HG03432 (cell line): Measurements from ENCODE around the gene TRIM71.
"Not testable (repeated sequence)": the region's sequence is repeated elsewhere in the genome, so short reads cannot be mapped to it uniquely, and the experiment has no call there.

Source experiments
- ATAC-seq: cut with Tn5 transposase; IDR thresholded peaks from one replicate; pipeline ENCODE4 v1.9.1; 2021; ENCODE audit warnings: mild to moderate bottlenecking, moderate library complexity; ENCODE audit not compliant: unreplicated experiment

The TRIM71 gene

GRCh38 chr3:32819551-32820348 is 2.0 kb downstream of the TRIM71 start:
- no peak for ATAC-seq

DNA sequence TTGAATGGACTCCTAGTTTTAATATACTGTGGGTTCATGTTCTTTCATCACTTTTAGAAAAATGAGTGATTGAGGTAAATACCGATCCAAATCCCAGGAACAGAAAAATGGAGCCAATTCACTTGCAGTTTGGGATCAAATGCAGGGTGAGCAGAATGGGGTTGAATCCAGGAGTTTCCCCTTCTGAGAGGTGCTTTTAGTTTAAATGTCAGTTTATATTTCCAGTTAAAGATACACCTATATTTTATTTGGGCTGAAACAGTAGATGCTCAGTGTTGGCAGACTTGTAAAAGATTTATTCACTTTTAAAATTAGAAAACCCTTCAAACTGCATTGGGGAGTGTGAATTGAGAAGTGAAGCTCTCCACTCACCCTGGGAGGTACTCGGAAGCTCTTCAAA is 2.6 kb downstream of the TRIM71 start:
- no peak for ATAC-seq

DNA sequence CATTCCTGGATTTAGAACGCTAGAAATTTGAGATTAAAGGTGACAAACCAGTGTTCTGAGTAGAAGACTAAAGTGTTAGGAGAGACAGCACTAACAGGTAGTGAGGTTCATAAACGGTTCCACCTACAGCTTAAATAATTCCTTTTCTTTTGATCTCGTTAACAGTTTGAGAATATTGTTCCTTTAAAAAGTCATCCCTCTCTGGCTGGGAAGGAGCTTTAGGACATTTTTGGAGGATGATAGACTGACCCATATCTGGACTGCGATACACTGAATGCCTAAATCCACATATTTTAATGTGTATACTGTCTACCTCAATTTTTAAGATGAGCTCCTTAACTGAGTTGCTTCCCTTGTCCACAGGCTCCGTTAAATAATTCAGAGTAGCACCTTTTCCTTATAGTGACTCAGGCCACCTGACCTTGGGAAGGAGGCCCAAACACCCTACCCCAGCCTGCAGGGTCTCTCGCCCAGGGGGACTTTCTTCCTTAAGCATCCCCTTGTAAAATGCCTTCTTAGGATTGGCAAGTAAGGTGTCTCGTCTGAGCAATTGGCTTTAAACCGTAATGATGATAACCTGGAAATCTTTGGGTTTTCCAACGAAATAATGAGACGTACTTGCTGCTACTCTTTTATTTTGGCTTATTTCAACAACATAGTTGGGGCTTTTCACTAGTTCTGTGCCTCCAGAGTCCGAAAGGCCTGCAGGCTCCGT is 3.3 kb downstream of the TRIM71 start:
- ATAC-seq = no peak

DNA sequence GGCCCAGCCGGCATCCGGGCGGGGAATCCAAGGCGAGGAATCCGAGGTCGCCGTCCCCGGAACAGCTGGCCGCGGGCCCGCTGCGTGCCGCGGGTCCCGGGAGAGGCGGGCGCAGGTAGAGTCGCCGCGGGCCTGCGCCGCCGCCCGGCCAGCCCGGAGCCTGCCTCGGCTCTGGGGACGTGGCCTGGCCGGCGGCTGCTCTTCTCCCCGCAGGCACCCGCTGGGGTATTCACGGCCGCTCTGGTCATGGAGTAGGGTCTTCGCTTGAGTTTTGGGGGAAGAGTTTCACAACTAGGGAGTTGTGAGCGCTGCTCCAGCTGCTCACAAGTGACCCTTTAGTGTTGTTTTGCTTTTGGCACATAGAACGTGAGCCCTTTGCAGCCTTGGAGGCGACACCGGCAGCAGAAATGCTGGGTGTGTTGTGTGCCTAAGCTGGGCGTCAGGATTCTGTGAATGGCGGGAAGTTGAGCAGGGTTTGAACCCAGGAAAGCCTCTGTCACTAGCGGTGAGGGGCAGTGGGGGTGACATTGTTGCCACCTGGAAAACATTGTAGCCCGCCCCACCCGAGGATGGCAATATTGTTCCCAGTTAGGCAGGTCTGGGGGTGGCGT is 4.0 kb downstream of the TRIM71 start:
- no peak for ATAC-seq

DNA sequence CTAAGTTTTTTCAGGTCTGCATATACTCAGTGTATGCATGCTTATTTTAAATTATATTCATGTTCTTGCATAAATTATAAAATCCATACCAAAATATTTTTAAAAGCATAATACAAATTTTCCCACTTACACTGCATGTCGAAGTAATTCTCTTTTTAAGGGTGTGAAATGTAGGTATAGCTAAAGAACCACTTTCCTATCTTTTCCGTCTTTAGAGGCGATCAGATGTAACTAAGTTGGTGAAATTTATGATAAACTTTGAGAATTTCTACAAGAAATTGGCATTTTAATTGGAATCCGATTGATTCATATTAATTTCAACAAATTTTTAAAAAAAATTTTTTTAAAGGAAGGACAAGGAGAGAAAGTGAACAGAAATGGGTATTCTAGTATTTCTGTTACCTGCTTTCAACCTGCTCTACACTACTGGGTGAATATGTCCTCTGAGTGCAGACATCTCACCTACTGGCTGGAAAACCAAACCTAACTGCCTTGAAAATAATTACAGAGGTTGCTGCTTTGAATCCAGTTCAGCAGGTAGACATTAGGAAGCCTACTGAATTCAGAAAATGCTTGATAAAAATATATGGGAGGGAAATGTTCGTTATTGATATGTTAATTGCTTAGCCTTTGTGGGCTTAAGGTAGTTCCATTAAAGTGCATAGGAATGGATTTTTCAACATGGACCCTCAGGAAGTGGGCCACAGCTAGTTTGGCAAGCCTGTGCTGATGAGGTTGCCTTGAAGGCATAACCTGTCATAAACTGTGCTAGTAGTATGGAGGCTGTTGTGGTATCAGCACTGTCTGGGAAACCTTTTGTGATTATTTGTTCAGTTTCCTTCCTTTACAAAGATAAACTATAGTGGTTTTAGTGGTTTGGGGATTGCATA is 5.1 kb downstream of the TRIM71 start:
- ATAC-seq = no peak

- ATAC-seq = not testable (repeated sequence)
These were observed 5.9 kb downstream of the TRIM71 start for GRCh38 chr3:32823641-32824184.

DNA sequence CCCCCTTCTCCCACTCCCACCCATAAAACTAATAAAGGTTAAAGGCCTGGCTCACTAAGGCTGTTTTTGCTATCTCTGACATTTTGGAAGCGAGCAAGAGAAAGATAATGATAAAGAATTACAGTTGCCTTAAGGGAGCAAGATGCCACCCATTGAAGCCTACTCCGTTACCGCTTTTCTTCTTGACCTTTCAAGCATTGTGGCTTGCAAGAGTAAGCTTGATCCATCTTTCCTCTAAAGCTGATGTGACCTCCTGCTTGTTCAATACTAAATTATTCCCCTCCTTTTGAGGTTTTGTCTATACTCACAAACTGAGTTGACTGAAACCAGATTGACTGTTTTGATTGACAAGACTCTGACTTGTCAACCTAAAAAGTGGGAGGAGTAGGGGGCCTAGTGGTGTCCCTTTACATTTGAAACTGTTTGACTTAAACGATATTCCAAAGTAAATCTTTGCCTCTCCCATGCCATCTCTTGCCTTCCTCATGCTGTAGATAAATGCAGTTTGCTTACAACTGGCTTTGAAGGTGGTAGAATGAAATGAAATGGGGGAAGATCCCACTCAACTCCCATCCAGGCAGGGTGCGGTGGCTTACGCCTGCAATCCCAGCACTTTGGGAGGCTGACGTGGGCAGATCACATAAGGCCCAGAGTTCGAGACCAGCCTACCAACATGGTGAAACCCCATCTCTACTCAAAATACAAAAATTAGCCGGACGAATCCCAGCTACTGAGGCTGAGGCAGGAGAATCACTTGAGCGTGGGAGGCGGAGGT is 8.0 kb downstream of the TRIM71 start:
- no peak for ATAC-seq

- no peak for ATAC-seq
These were observed 13.3 kb downstream of the TRIM71 start for GRCh38 chr3:32831062-32831461.

GRCh38 chr3:32831791-32832190 is 14.0 kb downstream of the TRIM71 start:
- ATAC-seq = no peak

DNA sequence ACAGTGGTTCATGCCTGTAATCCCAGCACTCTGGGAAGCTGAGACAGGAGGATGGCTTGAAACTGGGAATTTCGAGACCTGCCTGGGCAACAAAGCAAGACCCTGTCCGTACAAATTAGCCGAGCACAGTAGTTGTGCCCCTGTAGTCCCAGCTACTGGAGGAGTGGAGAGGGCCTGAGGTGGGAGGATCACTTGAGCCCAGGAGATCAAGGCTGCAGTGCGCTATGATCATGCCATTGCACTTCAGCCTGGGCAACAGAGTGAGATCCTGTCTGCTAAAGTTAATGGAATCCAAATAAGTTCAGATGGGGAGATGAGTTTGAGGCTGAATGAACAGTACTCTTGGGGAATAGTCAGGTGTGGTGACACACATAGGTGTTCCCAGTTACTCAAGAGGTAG is 14.4 kb downstream of the TRIM71 start:
- no peak for ATAC-seq

DNA sequence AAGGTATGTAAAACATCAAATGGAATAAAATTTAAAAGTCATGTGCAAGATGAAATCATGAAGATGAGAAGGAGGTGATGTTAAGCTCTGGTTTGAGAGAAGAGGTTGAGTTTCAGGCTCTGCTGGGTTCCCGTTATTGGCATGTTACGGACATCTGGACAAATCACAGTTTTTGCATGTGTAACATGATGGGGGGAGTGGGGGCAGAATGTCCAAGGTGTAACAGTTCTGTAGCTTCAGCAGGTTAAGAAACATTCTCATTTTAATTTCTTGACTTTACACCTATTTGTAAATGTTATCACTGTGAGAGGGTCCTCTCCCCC is 17.2 kb downstream of the TRIM71 start:
- ATAC-seq = no peak

GRCh38 chr3:32835961-32836360 is 18.2 kb downstream of the TRIM71 start:
- ATAC-seq = no peak

- ATAC-seq = no peak
These were observed 18.8 kb downstream of the TRIM71 start for GRCh38 chr3:32836601-32837000.

DNA sequence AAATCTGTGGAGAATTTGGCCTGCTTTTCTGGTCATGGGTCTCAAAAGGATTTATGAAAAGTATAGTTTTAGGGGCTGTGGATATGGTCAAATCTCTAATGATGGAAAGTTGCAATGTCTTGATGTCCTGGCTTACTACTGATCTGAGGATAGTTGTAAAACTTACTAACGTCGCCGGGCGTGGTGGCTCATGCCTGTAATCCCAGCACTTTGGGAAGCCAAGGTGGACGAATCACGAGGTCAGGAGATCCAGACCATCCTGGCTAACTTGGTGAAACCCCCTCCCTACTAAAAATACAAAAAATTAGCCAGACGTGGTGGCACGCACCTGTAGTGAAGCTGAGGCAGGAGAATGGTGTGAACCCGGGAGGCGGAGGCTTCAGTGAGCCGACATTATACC is 19.6 kb downstream of the TRIM71 start:
- no peak for ATAC-seq

DNA sequence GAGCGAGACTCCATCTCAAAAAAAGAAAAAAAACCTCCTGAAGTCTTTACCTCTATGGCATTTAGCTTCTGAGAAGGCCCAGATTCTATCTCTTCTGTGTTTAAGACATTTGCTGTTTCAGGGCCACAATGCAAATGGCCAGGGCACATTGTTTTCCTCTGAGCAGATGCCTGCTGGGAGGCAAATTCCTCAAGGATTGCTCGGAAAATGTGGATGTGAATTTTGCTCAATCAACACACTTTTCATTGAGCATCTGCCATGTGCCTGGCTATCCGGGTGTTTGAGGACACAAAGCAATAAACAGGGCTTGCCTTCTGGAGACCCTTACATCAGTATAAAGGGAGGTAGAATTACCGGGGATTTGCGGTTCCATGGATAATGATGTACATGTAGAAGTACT is 20.0 kb downstream of the TRIM71 start:
- ATAC-seq = no peak

DNA sequence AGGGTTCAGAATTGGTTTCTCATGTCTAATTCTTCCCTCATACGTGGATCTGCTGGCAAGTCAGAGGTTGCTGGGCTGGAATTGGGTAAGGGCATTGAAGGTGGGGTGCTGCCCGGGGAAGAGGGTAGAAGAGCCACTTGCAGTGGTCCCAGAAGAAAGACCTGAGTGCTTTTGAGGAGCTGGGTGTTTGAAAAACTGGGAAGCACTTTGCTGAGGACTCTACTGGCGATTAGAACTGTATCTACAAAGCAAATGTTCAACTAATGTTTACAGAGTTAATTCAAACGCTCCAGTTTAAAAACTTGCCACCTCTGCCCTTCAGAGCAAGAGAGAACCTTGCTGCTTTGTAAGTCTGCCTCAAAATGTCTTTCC is 21.9 kb downstream of the TRIM71 start:
- ATAC-seq = no peak

GRCh38 chr3:32840086-32840841 is 22.5 kb downstream of the TRIM71 start:
- ATAC-seq = no peak

DNA sequence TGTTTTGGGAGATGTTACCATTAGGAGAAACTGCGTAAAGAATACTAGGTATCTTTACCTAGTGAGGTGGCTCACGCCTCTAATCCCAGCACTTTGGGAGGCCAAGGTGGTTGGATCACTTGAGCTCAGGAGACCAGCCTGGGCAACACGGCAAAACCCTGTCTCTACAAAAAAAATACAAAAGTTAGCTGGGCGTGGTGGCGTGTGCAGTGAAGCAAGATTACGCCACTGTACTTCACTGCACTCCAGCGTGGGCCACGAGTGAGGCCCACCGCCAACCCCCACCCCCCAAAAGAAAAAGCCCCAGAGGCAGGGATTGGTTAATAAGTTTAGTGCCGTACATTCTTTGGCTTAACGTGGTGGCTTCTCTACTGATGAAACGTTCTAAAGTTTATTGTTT is 23.5 kb downstream of the TRIM71 start:
- ATAC-seq = no peak

DNA sequence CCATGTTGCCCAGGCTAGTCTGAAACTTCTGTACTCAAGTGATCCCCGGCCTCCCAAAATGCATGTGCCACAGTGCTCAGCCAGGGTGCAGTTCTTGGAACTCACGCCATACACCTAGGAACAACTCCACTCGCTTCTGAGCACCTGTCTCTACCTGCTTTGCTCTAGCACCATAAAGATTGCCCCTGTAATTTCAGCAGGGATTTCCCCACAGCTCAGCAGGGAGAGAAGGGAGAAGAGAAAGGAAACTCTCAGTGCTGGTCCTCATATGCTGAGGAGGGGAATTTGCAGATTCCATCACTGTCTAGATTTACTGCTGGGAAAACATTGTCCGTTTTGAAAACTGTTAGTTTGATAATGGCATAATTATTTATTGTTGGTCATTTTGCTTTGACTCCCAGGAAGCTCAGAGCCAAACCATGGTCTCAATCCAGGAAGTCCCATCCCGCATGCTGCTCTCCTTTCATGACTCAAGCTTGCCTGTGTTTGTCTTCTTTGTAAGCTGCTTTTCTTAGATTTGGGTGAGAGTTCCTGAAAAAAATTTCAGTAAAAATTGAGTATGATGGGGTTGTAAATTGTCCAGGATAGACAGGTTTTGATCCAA is 24.2 kb downstream of the TRIM71 start:
- ATAC-seq = no peak
